ENCODE results near the gene L1TD1. TPM values are rescaled to one million over a fixed set of nuclear protein-coding genes. Genes with fewer than 3 reads are reported as not detected.
"Not testable (repeated sequence)": the region's sequence is repeated elsewhere in the genome, so short reads cannot be mapped to it uniquely, and the experiment has no call there.

L1TD1 gene
- total and polyA plus RNA-seq, 9 donors, result 0.05 to 0.61 (median 0.41) TPM; not detected in 3

- H3K27me3 ChIP-seq, result no peaks in the 10 kb centered on the region
- H3K27ac ChIP-seq, result no peak overlapping the region
- no peak for DNase-seq
- no peaks in the 10 kb centered on the region for H3K9me3 ChIP-seq
- 38 to 48% (median 42%) methylated on average over 9 of the region's 9 CpGs for WGBS, 3 donors
- no peaks in the 10 kb centered on the region for H3K4me1 ChIP-seq (ENCODE audit: insufficient read depth)
- no peaks in the 10 kb centered on the region for H3K36me3 ChIP-seq
- TF ChIP-seq POLR2A (IDR thresholded peaks at IDR 0.05) (no peak), EP300 (IDR thresholded peaks at IDR 0.05) (no peak)
- TF ChIP-seq, protein P1, sequence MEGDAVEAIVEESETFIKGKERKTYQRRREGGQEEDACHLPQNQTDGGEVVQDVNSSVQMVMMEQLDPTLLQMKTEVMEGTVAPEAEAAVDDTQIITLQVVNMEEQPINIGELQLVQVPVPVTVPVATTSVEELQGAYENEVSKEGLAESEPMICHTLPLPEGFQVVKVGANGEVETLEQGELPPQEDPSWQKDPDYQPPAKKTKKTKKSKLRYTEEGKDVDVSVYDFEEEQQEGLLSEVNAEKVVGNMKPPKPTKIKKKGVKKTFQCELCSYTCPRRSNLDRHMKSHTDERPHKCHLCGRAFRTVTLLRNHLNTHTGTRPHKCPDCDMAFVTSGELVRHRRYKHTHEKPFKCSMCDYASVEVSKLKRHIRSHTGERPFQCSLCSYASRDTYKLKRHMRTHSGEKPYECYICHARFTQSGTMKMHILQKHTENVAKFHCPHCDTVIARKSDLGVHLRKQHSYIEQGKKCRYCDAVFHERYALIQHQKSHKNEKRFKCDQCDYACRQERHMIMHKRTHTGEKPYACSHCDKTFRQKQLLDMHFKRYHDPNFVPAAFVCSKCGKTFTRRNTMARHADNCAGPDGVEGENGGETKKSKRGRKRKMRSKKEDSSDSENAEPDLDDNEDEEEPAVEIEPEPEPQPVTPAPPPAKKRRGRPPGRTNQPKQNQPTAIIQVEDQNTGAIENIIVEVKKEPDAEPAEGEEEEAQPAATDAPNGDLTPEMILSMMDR (IDR thresholded peaks at IDR 0.05), result no peak
- no peak overlapping the region for H3K4me3 ChIP-seq
- intact Hi-C loops (cut with DNase I), result no loop called here
These were observed 46.2 kb downstream of the L1TD1 start for GRCh38 chr1:62240651-62241370.

- Histone ChIP-seq H3K9me3 (no peaks in the 10 kb centered on the region), H3K4me3 (no peak overlapping the region), H3K27me3 (no peaks in the 10 kb centered on the region), H3K27ac (no peak overlapping the region), H3K4me1 (ENCODE audit: insufficient read depth) (no peaks in the 10 kb centered on the region), H3K36me3 (no peaks in the 10 kb centered on the region)
- intact Hi-C loops (cut with DNase I), result no loop called here
- WGBS, 3 donors, result 40 to 42% (median 40%) methylated on average over 12 of the region's 12 CpGs
- DNase-seq, result peak in 1 of 5 donors; percentile 40
- TF ChIP-seq POLR2A (IDR thresholded peaks at IDR 0.05) (no peak), EP300 (IDR thresholded peaks at IDR 0.05) (no peak)
- TF ChIP-seq, protein P1 (IDR thresholded peaks at IDR 0.05), result no peak
These were observed 46.9 kb downstream of the L1TD1 start for GRCh38 chr1:62241371-62242131.

- DNase-seq, result not testable (repeated sequence)
These were observed 49.7 kb downstream of the L1TD1 start for GRCh38 chr1:62244380-62244779.

DNA sequence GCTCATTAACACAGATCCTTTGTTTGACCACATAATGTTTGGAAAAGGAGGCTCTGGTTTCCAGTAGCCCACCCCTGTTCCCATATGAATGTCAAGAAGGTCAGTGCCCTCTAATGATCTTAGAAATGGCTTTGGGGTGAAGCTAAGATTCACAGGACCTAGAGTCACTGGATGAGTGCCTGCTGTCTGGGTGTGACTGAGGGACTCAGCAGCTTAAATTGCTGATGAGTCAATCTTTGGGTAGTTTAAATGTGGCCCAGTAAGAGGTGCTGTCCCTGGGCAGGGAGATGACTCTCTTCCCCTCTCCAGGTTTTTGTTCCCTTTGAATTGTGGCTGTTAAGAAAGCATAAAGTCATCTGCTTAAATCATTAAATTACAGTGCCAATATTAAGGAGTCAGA, 50.6 kb downstream of the L1TD1 start:
- Histone ChIP-seq H3K27me3 (no peaks in the 10 kb centered on the region), H3K9me3 (no peaks in the 10 kb centered on the region), H3K27ac (no peak overlapping the region), H3K36me3 (no peaks in the 10 kb centered on the region), H3K4me3 (no peak overlapping the region), H3K4me1 (ENCODE audit: insufficient read depth) (no peaks in the 10 kb centered on the region)
- TF ChIP-seq EP300 (IDR thresholded peaks at IDR 0.05), result no peak
- TF ChIP-seq POLR2A (IDR thresholded peaks at IDR 0.05), result no peak
- TF ChIP-seq, protein P1 (IDR thresholded peaks at IDR 0.05), result no peak
- DNase-seq, result no peak
- intact Hi-C loops (cut with DNase I), result no loop called here

More at GRCh38 chr1:62244380-62244779, 49.7 kb downstream of the L1TD1 start:
- H3K27ac ChIP-seq; H3K4me3 ChIP-seq; H3K9me3 ChIP-seq; H3K36me3 ChIP-seq; intact Hi-C loops (cut with DNase I); H3K4me1 ChIP-seq (ENCODE audit: insufficient read depth); H3K27me3 ChIP-seq: not testable (repeated sequence)
- WGBS, 3 donors, result 85 to 96% (median 91%) methylated on average over 3 of the region's 3 CpGs

Measured in ovary (tissue), 9 donors.